Panc1 (cell line): Measurements from ENCODE around the gene MSANTD1. TPM values are rescaled to one million over a fixed set of nuclear protein-coding genes. Genes with fewer than 3 reads are reported as not detected.

Experiments used
- ATAC-seq: fragments of 200-7000 bp; cut with Tn5 transposase; 2 replicates; pipeline ENCODE4 v1.9.1; 2020; ENCODE audit warnings: mild to moderate bottlenecking, moderate library complexity
- BruUV-seq: library from RNA; stranded (reverse); fragments of 400-500 nt; replicated peaks from 2 replicates; lab custom pipeline; 2021; lab: Mats Ljungman, UMichigan
- CTCF ChIA-PET: fragments of 300-600 bp; sonication (Branson Sonifier 250); formaldehyde crosslinking; loops from one replicate; lab custom pipeline; 2022; ENCODE audit warnings: antibody characterized with exemption; lab: Charles Lee
- POLR2A ChIA-PET: fragments of 300-600 bp; sonication (Branson Sonifier 250); formaldehyde crosslinking; loops from one replicate; lab custom pipeline; 2022; ENCODE audit warnings: antibody characterized with exemption; lab: Charles Lee
- DNase-seq: peaks from one replicate; pipeline ENCODE4 v3.0.0-alpha.2; 2010; ENCODE audit warnings: low read depth, low spot score
- H3K27ac ChIP-seq: 2 replicates; pipeline ENCODE4 v1.5.1; 2011; ENCODE audit warnings: mild to moderate bottlenecking, low read length, inconsistent platforms
- H3K27me3 ChIP-seq: fragments of 200-500 bp; sonication (Bioruptor generic); 2 replicates; pipeline ENCODE4 v1.6.0; 2014; ENCODE audit warnings: low read length, inconsistent platforms; ENCODE audit not compliant: control insufficient read depth, insufficient read depth
- H3K36me3 ChIP-seq: fragments of 200-500 bp; sonication (Bioruptor generic); 2 replicates; pipeline ENCODE4 v1.5.1; 2014; ENCODE audit warnings: inconsistent platforms, mild to moderate bottlenecking, low read length, moderate library complexity; ENCODE audit not compliant: control insufficient read depth, insufficient read depth
- H3K4me1 ChIP-seq: 2 replicates; pipeline ENCODE4 v1.5.1; 2011; ENCODE audit warnings: inconsistent platforms, mild to moderate bottlenecking, low read length, moderate library complexity; ENCODE audit not compliant: control insufficient read depth, insufficient read depth
- H3K4me3 ChIP-seq, 2 experiments: 2 replicates each; pipeline ENCODE4 v1.5.1; 2011 to 2012; ENCODE audit warnings: low read depth in 2 of 2, low read length in 2 of 2, mild to moderate bottlenecking in 2 of 2, inconsistent platforms in 1 of 2, moderate library complexity in 1 of 2
- H3K9me3 ChIP-seq: fragments of 200-500 bp; sonication (Bioruptor generic); 2 replicates; pipeline ENCODE4 v1.5.1; 2014; ENCODE audit warnings: low read depth, mild to moderate bottlenecking, inconsistent platforms, low read length, moderate library complexity; ENCODE audit not compliant: control insufficient read depth, insufficient read depth
- CTCF ChIP-seq: fragments of 450-650 bp; IDR thresholded peaks from 2 replicates; pipeline ENCODE4 v1.5.1; 2017; ENCODE audit warnings: mild to moderate bottlenecking
- POLR2AphosphoS5 ChIP-seq: IDR thresholded peaks from 2 replicates; pipeline ENCODE4 v1.6.1; 2012; ENCODE audit warnings: mild to moderate bottlenecking, low read depth, low read length, moderate library complexity
- REST ChIP-seq, 2 experiments: IDR thresholded peaks; 2 replicates each; pipeline ENCODE4 v1.6.1; 2011 to 2012; ENCODE audit warnings: low read depth in 2 of 2, control low read depth in 1 of 2, low read length in 1 of 2, mild to moderate bottlenecking in 1 of 2, moderate library complexity in 1 of 2; ENCODE audit not compliant: insufficient read depth in 1 of 2
- SIN3A ChIP-seq: IDR thresholded peaks from 2 replicates; pipeline ENCODE4 v1.6.1; 2012; ENCODE audit warnings: low read depth, mild to moderate bottlenecking, low read length, moderate library complexity, borderline replicate concordance; ENCODE audit not compliant: insufficient read depth
- TCF7L2 ChIP-seq: IDR thresholded peaks from 2 replicates; pipeline ENCODE4 v1.6.1; 2011; ENCODE audit warnings: mild to moderate bottlenecking, low read depth, low read length, inconsistent platforms
- in situ Hi-C: cut with HindIII; loops from 2 replicates; pipeline ENCODE4 v1.10.0; 2016; ENCODE audit warnings: low sequenced_read_pairs, low pct_unique_long_range_greater_than_20kb
- intact Hi-C: fragments of 100-400 bp; cut with micrococcal nuclease; formaldehyde crosslinking; loops from one replicate; pipeline ENCODE4 v1.10.0; 2022; ENCODE audit not compliant: unreplicated experiment
- total RNA-seq: library from RNA; stranded (reverse); gene quantifications from one replicate; pipeline ENCODE4 v1.2.1, GENCODE V29; 2021; ENCODE audit not compliant: unreplicated experiment

The MSANTD1 gene
- total RNA-seq, 1 experiment from 2014 or later, result 0.57 TPM

- BruUV-seq, result no TSS peak
- ChIA-PET POLR2A (no interaction called here), CTCF (no interaction called here)
- H3K4me3 ChIP-seq, result no peak overlapping the region
- H3K27ac ChIP-seq, result no peak overlapping the region
- H3K27me3 ChIP-seq, result no peaks in the 10 kb centered on the region
- ATAC-seq, result no peak
- no peak for DNase-seq
- H3K4me1 ChIP-seq, result no peaks in the 10 kb centered on the region
- H3K9me3 ChIP-seq, result no peaks in the 10 kb centered on the region
- intact Hi-C loops, result no loop called here
- no peak for TF ChIP-seq REST (IDR thresholded peaks at IDR 0.05; ENCODE audit: insufficient read depth in 1 of 2, low read depth in 2 of 2, low read length in 1 of 2)
- no peak for TF ChIP-seq TCF7L2
- no peaks in the 10 kb centered on the region for H3K36me3 ChIP-seq
- in situ Hi-C loops, result no loop called here
Measured at GRCh38 chr4:3200423-3201090, 48.4 kb upstream of the MSANTD1 start.

- H3K27ac ChIP-seq, result no peak overlapping the region
- H3K36me3 ChIP-seq, result no peaks in the 10 kb centered on the region
- H3K27me3 ChIP-seq, result no peaks in the 10 kb centered on the region
- no TSS peak for BruUV-seq
- H3K9me3 ChIP-seq, result no peaks in the 10 kb centered on the region
- in situ Hi-C loops (no loop called here), intact Hi-C loops (no loop called here)
- no peak overlapping the region for H3K4me3 ChIP-seq
- no peak for ATAC-seq
- H3K4me1 ChIP-seq, result no peaks in the 10 kb centered on the region
- POLR2A ChIA-PET, result no interaction called here
- CTCF ChIA-PET, result no interaction called here
- TF ChIP-seq POLR2AphosphoS5, result no peak
- TF ChIP-seq SIN3A, result no peak
- no peak for TF ChIP-seq REST (IDR thresholded peaks at IDR 0.05; ENCODE audit: insufficient read depth in 1 of 2, low read depth in 2 of 2, low read length in 1 of 2)
- no peak for TF ChIP-seq TCF7L2
- TF ChIP-seq CTCF, result no peak
- no peak for DNase-seq
Measured at GRCh38 chr4:3201718-3202702, 46.9 kb upstream of the MSANTD1 start.
